Stimulated activated CD8-positive, alpha-beta memory T cell treated with anti-CD3 and anti-CD28 coated beads, Interleukin-15, amount 100 ng/mL, for 48 hours (primary cell): ENCODE results near the gene CLDN20.
"Not testable (repeated sequence)": the region's sequence is repeated elsewhere in the genome, so short reads cannot be mapped to it uniquely, and the experiment has no call there.

ENCODE experiments used
- DNase-seq, 2 donors: peaks; one replicate each; pipeline ENCODE4 v3.0.0-alpha.2; 2020; ENCODE audit warnings: low read depth in 2 of 2

CLDN20 gene

GRCh38 chr6:155263373-155264063 lies at the start of gene CLDN20:
CLDN20 (plus strand) TSS chr6:155264013; CDS start chr6:155275720, 11,707 bp downstream.
- no peak for DNase-seq

DNA sequence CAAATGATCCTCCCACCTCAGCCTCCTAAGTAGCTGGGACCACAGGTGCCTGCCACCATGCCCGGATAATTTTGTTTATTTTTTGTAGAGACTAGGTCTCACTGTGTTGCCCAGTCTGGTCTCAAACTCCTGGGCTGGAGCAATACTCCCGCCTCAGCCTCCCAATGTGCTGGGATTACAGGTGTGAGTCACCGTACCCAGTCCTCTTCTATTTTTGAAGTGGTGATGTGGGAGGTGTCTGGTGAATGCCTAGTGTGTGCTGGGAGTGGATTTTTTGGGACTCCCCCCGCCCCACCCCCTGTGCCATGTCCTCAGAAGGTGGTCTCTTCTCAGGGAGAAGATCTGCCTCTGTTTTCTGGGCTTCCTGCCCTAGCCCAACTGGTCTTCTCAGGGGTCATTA lies 47.9 kb upstream of the CLDN20 start:
- no peak for DNase-seq

- no peak for DNase-seq
Measured at GRCh38 chr6:155216312-155217046, 47.3 kb upstream of the CLDN20 start.

- not testable (repeated sequence) for DNase-seq
Measured at GRCh38 chr6:155218711-155219110, 45.1 kb upstream of the CLDN20 start.

GRCh38 chr6:155219299-155219698 lies 44.5 kb upstream of the CLDN20 start:
- DNase-seq, result no peak

- DNase-seq, result no peak
Measured at GRCh38 chr6:155219858-155220301, 43.9 kb upstream of the CLDN20 start.

DNA sequence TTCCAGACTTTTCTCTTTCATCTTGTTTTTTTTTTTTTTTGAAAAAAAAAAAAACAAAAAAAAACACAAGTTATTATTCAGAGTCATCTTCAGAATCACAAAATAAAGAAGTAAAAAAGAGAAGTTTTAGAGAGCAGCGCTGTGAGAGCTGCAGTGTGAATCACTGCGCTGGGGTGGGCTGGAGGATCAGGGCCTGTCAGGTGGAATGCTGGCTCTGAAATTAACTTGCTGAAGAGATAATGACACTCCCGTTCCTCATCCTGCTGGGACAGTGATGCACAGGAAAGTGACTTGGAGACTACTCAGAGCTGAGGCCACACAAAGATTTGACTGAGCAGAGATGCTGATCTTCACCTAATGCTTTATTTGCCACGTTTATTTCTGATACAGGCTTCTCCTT lies 42.7 kb upstream of the CLDN20 start:
- DNase-seq, result no peak

DNA sequence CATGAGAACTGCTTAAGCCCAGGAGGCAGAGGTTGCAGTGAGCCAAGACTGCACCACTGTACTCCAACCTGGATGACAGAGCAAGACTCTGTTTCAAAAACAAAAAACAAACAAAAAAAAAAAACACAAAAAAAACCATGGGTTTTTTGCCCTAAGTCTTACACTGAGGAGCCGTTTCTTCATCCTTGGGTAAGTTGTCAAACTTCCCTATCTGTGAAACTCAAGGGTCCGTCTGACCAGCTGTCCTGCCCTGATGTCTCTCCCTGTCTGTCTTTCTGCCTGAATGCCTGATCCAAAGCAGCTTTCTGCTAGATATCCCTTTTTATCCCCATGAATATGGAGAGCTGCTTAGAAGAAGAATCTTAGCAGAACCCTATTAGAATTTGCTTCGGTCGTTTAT lies 41.3 kb upstream of the CLDN20 start:
- no peak for DNase-seq

DNA sequence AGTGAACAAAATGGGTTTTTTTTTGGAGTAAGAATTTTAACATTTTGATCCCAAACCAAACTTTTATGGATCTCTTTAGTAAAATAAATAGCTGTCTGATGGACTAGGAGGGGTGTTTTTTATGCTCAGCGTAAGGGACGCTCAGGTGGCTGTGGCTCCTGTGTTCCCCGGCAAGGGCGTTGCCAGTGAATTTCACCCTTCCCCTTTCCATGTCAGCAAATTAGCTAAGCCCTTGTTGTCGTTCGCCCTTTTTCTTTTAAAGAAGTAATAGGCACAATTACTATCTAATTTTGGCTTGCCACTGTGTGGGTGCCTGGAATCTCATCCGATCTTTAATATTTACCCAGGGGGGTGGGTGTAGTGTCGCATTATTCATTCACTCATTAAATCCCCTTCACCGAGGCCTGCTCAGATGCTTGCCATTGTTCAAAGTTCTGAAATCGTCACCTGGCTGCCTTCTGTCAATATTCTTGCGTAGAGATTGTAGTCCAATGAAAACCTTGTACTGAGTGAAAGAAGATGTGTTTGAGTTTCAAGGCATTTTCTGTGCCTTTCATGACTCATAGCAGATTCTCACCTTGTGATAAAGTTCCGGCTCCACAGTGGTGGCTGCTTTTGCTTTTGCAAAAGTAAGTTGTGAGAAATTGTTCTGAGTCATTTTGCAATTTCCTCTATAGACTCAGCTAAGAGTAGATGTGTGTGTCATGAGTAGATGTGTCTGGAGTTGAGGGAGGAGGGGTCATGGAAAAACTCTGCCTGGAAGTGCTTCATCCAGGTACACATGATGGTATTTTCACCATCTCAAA lies 40.0 kb upstream of the CLDN20 start:
- peak; percentile 29 to 50 for DNase-seq

DNA sequence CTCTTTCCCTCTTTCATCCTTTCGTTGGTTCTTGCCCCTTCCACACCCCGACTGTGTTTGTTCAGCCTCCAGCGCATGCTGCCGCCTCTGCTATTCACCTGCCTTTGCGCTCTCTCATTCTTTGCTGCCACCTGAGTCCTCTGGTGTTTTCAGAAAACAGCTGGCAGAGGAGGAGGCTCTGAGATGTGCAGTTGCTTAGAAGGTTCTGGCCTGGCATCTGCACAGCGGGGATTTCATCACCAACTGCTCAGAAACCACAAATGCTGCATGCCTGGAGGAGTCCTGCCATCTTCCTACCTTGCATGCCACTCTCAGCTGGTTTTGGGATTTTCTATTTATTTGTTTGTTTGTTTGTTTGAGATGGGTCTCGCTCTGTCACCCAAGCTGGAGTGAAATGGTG lies 39.2 kb upstream of the CLDN20 start:
- DNase-seq, result no peak

DNA sequence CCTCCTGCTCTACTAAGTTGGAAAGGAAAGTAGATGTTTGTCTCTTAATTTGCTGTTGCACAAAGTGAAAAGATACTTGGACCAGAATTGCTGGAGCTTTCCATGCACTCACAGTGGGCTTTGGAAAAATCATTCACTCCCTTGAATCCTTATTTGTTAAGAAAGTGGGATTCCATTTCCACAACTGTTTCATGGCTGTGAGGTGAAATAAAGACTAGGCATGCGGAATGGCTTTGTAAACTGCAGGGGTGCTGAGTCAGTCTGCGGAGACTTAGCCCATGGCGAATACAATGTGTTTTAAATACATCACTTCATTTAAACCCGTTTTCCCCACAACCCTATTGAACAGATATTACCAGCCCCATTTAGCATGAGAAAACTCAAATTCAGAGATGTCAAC lies 36.8 kb upstream of the CLDN20 start:
- no peak for DNase-seq

DNA sequence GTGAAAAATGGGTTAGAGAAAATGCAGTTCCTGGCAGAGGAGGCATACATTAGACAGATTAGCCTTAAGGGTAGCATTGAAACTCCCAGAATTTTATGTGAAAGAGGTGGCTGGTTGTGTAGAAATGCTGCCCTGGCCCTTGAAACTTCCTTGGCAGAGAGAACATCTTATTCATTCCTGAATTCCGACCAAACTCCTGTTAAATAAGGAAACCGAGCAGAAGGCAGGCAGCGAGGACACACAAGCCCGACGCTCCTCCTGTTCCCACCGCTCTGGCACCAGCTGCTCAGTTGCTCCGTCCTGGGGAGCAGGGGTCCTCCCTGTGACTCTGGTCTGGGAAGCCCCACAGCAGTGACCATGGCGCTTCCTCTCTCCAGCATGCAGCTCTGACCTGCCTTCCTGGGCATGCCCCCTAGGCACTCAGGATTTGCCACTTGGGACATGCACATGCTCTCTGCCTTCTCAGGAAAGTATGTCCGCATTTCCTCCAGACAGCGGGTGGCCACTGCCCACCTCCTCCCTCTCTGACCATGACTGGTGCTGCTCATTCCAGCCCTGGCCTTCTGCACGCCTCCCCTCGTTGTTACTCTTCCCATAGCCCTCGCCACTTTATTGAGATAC lies 35.2 kb upstream of the CLDN20 start:
- DNase-seq, result no peak

GRCh38 chr6:155230975-155231374 lies 32.8 kb upstream of the CLDN20 start:
- DNase-seq, result not testable (repeated sequence)

- DNase-seq, result no peak
Measured at GRCh38 chr6:155232848-155233247, 31.0 kb upstream of the CLDN20 start.

GRCh38 chr6:155234167-155234566 lies 29.6 kb upstream of the CLDN20 start:
- DNase-seq, result no peak

GRCh38 chr6:155234687-155235086 lies 29.1 kb upstream of the CLDN20 start:
- no peak for DNase-seq

- DNase-seq, result no peak
Measured at GRCh38 chr6:155235087-155235486, 28.7 kb upstream of the CLDN20 start.

GRCh38 chr6:155237613-155238012 lies 26.2 kb upstream of the CLDN20 start:
- DNase-seq, result no peak

GRCh38 chr6:155240905-155241600 lies 22.8 kb upstream of the CLDN20 start:
- no peak for DNase-seq

GRCh38 chr6:155241966-155242365 lies 21.8 kb upstream of the CLDN20 start:
- DNase-seq, result no peak

DNA sequence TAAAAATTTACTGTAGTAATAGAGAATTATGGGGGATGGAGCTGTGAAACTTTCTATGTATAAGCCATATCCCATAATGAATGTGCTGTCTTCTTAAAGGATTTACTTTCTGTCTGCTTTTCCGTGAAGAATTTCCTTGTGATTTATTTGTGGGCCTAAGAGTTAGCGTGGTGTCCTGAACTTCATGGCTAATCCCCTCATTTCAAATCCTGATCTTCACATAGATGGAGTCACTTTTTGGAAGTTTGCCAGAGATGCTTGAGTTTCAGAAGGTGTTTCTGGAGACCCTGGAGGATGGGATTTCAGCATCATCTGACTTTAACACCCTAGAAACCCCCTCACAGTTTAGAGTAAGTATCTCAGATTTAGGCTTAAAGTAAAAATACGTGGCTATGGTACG lies 19.4 kb upstream of the CLDN20 start:
- no peak for DNase-seq
